ENCODE results near the gene SLIT3.

Gene SLIT3

DNA sequence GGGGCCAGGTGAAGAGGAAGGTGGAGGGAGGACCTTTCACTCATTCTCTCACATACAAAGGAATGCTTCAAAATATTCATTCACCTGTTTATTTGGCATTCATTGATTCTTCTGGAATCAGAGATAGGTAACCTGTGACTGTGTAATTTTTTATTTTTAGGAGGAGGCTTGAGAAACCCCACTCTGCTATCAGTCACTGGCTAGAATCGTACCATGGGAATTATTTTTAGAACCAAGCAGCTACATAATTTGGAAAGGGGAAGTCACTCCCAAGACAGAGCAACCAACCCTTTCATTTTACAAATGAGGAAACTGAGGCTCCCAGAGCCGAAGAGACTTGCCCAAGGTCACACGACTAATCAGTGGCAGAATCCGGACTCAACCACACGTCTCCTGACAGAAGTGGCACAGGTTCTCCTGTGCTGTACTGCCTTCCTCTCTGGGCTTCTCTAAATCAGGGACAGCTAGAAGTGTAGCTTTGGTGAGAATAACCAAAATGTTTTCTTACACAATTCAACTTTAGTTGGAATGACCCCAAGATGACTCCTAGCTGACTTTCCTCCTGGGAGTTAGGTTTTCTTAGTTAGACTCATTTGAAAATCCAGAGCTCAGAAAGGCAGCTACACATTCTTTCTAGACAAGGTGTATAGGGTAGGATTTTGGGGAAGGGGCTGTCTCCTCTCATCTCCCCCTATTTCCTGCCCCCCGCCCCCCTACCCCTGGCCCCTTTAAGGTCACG is 457.5 kb downstream of the SLIT3 start:
- no peak for DNase-seq

DNA sequence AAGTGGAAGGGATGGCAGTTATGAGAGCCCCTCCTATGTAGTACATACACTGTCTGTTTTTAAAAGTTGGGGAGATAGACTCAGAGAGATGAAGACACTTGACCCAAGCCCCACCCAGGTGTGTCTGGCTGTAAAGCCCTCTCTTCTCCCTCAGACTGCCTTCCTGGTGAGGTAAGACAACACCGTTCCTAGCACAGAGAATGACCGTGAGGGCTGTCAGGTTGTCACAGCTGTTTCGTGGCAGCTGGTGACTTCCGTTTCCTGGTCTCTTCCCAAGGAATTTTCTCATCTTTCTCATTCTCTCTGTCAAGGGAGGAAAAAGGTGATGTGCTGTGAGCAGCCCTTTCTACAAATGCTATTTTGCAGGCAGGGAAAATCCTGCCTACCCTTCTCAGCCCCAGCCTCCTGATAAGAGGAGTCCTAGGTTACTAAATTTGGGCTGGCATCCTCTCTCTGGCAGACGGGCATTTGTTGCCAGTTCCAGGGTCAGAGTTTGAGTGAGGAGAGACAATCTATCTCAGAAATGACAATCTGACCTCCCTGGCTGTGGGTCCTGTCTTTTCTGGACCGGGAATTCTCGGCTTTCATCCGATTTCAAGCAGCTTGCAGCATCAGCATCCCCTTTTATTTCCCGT is 458.3 kb downstream of the SLIT3 start:
- DNase-seq = no peak

- no peak for DNase-seq
Measured at GRCh38 chr5:168837852-168838251, 463.1 kb downstream of the SLIT3 start.

DNA sequence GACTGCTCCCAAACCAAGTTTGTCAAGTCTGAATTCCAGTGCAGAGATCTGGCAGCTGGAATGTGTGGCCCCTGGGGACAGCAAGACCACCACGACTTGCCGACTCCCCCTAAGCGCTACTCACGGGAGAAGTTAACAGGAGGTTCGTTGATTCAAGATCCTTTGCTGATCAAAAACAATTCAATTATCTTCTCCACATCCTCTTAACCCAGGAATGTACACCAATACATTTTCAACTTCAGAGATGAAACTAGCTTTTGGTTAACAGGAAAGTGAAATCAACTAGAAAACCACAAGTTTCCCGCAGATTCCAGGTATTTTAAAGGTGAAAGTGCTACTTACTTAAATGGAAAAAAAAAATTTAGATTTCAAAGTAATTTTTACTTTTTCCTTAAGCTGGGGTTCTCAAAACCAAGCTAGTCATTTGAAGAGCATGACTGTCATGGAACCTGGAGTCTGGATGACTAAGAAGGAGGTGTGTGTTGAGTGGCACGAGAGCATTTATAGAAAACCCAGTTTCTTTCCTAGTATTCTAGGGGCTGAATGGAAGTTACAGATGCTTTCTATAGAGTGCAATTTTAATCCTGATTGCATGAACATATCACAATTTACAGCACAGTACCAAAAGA is 464.2 kb downstream of the SLIT3 start:
- no peak for DNase-seq

GRCh38 chr5:168833936-168834335 is 467.0 kb downstream of the SLIT3 start:
- no peak for DNase-seq

DNA sequence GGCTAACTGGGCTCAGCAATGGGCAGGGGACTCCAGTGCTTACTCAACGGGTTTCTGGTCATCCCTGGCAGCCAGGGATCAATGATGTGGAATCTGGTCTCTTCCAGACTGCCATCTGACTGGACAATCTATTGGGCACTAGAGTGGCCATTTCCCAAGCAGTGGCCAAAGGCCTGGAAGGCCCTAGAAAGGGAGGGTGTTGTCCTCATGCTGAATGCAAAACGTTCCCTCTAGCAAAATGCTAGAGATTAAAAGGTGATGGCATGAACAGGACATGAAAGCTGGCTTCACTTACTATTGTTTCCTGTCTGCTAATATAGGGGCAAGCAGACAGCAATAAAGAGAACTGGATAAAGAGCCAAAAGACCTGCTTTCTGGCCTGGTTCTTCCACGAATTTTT is 467.6 kb downstream of the SLIT3 start:
- no peak for DNase-seq

DNA sequence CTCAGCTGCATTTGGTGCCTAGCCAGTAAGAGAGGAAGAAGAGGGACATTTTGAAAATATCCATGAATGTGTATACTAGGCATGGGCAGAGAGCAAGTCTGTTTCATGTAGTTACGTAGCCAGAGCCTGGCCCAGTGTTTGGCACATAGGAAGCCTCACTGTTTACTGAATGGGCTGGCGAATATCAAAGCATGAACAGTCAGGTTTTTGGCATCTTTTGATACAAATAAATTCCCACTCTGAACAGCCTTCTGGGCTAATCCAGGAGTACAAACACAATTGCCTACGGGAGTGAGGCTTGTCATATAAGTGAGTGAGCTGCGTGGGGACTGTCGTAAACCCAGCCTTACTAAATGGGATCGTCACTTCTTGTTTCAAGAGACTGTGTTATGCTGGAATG is 468.6 kb downstream of the SLIT3 start:
- no peak for DNase-seq

GRCh38 chr5:168831383-168831782 is 469.6 kb downstream of the SLIT3 start:
- no peak for DNase-seq

DNA sequence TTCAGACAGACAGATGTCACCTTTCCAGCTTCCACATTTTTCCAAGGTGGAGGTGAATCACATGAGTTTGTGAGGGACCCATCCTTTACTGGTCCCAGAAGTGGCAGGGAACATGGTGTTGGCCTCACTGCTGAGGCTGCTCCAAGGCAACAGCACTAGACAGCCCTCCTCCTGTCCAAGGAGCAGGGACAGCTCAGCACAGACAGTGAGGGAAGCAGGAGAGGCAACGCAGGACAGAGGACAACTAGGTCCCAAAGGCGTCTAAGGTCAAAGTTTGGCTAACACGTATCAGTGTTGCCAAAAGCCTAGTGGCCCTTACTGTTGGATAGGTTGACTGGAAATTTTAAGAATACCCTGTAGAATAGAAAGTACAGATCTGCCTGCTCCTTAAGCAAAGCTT is 470.1 kb downstream of the SLIT3 start:
- no peak for DNase-seq

DNA sequence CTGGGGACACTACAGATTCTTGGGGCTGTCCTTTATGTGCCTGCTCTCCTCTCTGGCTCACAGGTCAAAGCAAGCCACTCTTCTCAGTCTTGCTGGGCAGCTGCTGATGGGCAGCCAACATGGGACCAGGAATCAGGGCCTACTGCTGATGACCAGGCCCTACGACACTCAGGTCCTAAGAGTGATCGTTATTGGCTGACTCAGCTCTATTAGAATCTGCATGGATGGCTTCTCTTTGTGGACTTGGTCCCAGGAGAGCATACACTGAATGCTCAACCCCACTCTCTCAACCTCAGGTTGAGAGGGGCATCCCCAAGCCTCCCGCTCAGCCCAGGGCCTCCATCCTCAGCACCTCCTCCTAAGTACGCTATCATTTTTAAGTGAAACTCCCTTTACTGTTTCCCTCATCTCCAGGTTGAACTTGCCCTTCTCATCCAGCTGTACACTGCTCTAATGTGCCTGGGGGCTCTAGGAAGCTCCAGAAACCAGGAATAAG is 471.0 kb downstream of the SLIT3 start:
- no peak for DNase-seq

- DNase-seq = no peak
Measured at GRCh38 chr5:168829044-168829443, 471.9 kb downstream of the SLIT3 start.

DNA sequence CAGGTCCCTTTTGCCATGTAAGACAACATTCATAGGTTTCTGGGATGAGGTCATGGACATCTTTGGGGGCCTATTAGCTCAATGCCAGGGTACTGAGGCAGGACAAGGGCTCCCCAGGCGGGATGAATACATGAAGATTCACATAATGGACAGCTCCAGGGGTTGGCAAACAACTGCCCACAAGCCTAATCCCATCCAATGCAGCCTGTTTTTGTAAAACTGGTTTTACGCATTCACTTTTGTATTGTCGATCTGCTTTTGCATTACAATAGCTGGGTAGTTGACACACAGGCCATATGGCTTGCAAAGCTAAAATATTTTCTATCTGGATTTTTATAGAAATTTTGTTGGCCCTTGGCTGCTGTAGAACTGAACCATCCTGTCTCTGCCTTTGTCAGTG is 473.3 kb downstream of the SLIT3 start:
- no peak for DNase-seq

- no peak for DNase-seq
Measured at GRCh38 chr5:168826246-168826725, 474.7 kb downstream of the SLIT3 start.

DNA sequence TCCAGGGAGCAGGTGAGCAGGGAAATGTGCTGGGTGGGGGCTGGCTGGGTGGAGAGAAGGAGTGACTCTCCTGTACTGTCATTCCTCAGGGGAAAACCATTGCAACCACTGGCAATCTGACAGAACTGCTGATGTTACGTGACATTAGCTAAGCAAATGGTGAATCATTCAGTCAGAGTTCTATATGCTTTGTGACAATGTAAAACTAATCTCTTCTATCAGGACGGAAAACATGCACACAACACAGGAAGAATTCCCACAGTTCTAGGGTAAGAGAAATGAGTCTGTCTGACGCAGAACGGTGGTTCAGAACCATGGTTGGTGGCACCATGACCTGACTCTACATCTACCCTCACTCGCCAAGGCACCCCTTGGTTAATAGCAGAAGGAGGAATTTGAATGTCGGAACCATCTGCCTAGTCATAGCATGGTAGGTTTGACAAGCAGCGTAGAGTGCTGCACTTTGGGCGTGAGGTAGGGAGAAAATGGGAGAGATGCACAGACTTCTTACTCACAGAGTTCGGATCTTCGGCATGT is 478.1 kb downstream of the SLIT3 start:
- DNase-seq = no peak

GRCh38 chr5:168822248-168822744 is 478.6 kb downstream of the SLIT3 start:
- no peak for DNase-seq

DNA sequence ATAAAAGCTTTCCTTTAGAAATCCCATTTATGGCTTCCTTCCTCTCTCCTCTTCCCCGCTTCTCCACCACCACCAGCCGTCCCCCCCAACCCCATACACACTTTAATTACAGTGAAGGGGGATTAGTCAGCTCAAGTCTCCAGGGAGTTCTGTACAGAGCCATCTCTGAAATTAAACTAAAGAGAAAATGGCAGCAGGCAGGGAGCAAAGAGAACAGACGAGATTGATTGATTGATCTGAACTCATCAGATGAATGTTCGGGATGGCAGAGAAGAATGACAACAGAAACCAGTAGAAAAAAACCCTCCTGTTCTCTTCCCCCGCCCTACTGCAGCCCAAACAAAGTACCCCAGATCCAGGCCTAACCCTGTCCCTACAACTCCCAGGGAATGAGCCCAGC is 480.1 kb downstream of the SLIT3 start:
- no peak for DNase-seq

- DNase-seq = no peak
Measured at GRCh38 chr5:168819004-168819621, 481.8 kb downstream of the SLIT3 start.

DNA sequence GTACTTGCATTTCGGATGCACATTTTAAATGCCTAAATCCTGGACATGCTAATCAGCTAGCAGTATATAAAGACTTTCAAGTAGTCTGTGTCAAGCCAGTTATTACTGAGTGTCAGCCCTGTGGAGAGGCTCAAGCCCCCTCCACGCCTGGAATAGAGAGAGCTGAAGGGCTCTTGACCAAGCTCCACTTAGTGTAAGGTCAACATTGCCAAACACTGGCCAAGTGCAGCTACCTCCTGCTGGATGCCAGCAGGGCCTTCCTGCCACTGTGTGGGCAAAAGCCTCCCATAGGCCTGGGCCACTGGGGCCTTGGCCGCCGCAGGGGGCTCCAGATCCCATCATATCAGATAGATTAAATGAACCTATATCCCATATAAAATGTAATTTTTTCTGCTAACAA is 482.4 kb downstream of the SLIT3 start:
- no peak for DNase-seq

DNA sequence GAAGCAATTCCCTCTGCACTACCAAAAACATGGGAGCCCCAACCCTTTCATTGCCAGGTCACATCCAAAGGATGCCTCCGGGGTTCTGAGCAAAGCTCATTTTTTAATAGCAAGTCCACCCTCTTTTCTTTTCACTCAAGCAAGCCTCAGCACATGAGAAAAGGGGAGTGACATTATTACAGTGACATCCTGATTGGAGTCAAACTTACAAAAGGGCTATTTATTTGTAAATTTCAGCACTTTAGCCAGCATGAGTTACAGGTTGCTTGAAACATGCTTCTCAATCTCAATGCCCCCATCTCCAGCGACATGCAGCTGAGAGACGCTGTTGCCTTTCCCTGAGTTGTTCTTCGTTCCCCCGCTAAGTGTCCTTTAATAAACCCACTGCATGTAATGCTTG is 483.3 kb downstream of the SLIT3 start:
- DNase-seq = no peak

- DNase-seq = no peak
Measured at GRCh38 chr5:168816661-168817060, 484.3 kb downstream of the SLIT3 start.

GRCh38 chr5:168813184-168813968 is 487.6 kb downstream of the SLIT3 start:
- no peak for DNase-seq

GRCh38 chr5:168810641-168811040 is 490.3 kb downstream of the SLIT3 start:
- no peak for DNase-seq

All from activated CD4-positive, alpha-beta T cell treated with anti-CD3 and anti-CD28 coated beads for 4 hours (primary cell).